ENCODE results near the gene DNAH2. TPM values are rescaled to one million over a fixed set of nuclear protein-coding genes. Genes with fewer than 3 reads are reported as not detected.

The DNAH2 gene
- total and polyA plus RNA-seq, 9 of the 15 experiments (the other 6 are each of a cell fraction or from before 2014, with no cell fraction given), result 0.03 TPM; not detected in 8

GRCh38 chr17:7841915-7842379 lies 124.4 kb downstream of the DNAH2 start (continued):
- peak; percentile 9 for TF ChIP-seq SAP30 (IDR thresholded peaks at IDR 0.05; ENCODE audit: borderline replicate concordance, insufficient read depth, low read depth, low read length, poor library complexity, severe bottlenecking)
- no peak for TF ChIP-seq ZC3H11A (IDR thresholded peaks at IDR 0.05; ENCODE audit: low read depth, low read length)
- TF ChIP-seq ZNF830 (CRISPR knock-in tag; IDR thresholded peaks at IDR 0.05), result no peak
- TF ChIP-seq MAZ (CRISPR knock-in tag; conservative IDR thresholded peaks at IDR 0.05 in 1 of 2, IDR thresholded peaks at IDR 0.05 in 1 of 2), result peak; percentile 33 to 65; a peak in 1 of 4 replicates
- peak; percentile 61; the same call in 1 of the 2 replicates for TF ChIP-seq HIVEP1 (CRISPR knock-in tag; IDR thresholded peaks at IDR 0.05)
- no peak for TF ChIP-seq NFIC (IDR thresholded peaks at IDR 0.05)
- TF ChIP-seq ZBTB7A (IDR thresholded peaks at IDR 0.05; ENCODE audit: borderline replicate concordance, control insufficient read depth, low read depth, low read length), result 0 out of 2 replicates have a peak, but pooled peaks have one; percentile 65
- TF ChIP-seq, protein P1, sequence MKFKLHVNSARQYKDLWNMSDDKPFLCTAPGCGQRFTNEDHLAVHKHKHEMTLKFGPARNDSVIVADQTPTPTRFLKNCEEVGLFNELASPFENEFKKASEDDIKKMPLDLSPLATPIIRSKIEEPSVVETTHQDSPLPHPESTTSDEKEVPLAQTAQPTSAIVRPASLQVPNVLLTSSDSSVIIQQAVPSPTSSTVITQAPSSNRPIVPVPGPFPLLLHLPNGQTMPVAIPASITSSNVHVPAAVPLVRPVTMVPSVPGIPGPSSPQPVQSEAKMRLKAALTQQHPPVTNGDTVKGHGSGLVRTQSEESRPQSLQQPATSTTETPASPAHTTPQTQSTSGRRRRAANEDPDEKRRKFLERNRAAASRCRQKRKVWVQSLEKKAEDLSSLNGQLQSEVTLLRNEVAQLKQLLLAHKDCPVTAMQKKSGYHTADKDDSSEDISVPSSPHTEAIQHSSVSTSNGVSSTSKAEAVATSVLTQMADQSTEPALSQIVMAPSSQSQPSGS (CRISPR knock-in tag; IDR thresholded peaks at IDR 0.05), result no peak
- peak; percentile 59 for TF ChIP-seq RBBP5 (IDR thresholded peaks at IDR 0.05; ENCODE audit: borderline replicate concordance, insufficient read depth, low read length, poor library complexity, severe bottlenecking)
- TF ChIP-seq, protein P2, sequence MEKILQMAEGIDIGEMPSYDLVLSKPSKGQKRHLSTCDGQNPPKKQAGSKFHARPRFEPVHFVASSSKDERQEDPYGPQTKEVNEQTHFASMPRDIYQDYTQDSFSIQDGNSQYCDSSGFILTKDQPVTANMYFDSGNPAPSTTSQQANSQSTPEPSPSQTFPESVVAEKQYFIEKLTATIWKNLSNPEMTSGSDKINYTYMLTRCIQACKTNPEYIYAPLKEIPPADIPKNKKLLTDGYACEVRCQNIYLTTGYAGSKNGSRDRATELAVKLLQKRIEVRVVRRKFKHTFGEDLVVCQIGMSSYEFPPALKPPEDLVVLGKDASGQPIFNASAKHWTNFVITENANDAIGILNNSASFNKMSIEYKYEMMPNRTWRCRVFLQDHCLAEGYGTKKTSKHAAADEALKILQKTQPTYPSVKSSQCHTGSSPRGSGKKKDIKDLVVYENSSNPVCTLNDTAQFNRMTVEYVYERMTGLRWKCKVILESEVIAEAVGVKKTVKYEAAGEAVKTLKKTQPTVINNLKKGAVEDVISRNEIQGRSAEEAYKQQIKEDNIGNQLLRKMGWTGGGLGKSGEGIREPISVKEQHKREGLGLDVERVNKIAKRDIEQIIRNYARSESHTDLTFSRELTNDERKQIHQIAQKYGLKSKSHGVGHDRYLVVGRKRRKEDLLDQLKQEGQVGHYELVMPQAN (IDR thresholded peaks at IDR 0.05; ENCODE audit: borderline replicate concordance), result peak; percentile 77
- TF ChIP-seq FOXK1 (CRISPR knock-in tag; IDR thresholded peaks at IDR 0.05; ENCODE audit: borderline replicate concordance), result no peak
- 0 out of 4 replicates have a peak, but pooled peaks of 1 of the 2 experiments have one; percentile 3 for TF ChIP-seq TBL1XR1 (IDR thresholded peaks at IDR 0.05; ENCODE audit: low read length in 2 of 2)
- no peak for TF ChIP-seq GATAD2B (IDR thresholded peaks at IDR 0.05; ENCODE audit: borderline replicate concordance)
- peak in 1 of 3 experiments; percentile 1 for TF ChIP-seq YY1 (IDR thresholded peaks at IDR 0.05; ENCODE audit: borderline replicate concordance in 1 of 3, control insufficient read depth in 1 of 3, extremely low read depth in 1 of 3, insufficient read depth in 3 of 3, insufficient read length in 1 of 3, insufficient replicate concordance in 2 of 3, low read depth in 1 of 3, low read length in 2 of 3)
- TF ChIP-seq ZEB2 (IDR thresholded peaks at IDR 0.05), result peak; percentile 9; the same call in 1 of the 2 replicates
- TF ChIP-seq, protein P3, sequence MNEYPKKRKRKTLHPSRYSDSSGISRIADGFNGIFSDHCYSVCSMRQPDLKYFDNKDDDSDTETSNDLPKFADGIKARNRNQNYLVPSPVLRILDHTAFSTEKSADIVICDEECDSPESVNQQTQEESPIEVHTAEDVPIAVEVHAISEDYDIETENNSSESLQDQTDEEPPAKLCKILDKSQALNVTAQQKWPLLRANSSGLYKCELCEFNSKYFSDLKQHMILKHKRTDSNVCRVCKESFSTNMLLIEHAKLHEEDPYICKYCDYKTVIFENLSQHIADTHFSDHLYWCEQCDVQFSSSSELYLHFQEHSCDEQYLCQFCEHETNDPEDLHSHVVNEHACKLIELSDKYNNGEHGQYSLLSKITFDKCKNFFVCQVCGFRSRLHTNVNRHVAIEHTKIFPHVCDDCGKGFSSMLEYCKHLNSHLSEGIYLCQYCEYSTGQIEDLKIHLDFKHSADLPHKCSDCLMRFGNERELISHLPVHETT (CRISPR knock-in tag; conservative IDR thresholded peaks at IDR 0.05 in 1 of 2, IDR thresholded peaks at IDR 0.05 in 1 of 2), result 0 out of 4 replicates have a peak, but pooled peaks of 1 of the 2 experiments have one; percentile 18
- TF ChIP-seq ARHGAP35 (IDR thresholded peaks at IDR 0.05; ENCODE audit: partially characterized antibody), result no peak
- no peak for TF ChIP-seq ZKSCAN3 (CRISPR knock-in tag; IDR thresholded peaks at IDR 0.05)
- no peak for TF ChIP-seq ATF1 (CRISPR knock-in tag; IDR thresholded peaks at IDR 0.05)
- peak; percentile 27; the same call in 1 of the 2 replicates for TF ChIP-seq ATF1 (tag; IDR thresholded peaks at IDR 0.05)
- 0 out of 2 replicates have a peak, but pooled peaks have one; percentile 33 for TF ChIP-seq KAT7 (CRISPR knock-in tag; IDR thresholded peaks at IDR 0.05; ENCODE audit: borderline replicate concordance)

Measured in K562 (cell line).